NCI-H2081 treated with DMSO at 0.1 percent for 48 hours (cell line): ENCODE data around the gene STX8.

ENCODE experiments used
- DNase-seq: peaks from one replicate; lab custom pipeline; 2025; lab: John Stamatoyannopoulos, UW

The STX8 gene

GRCh38 chr17:9226794-9227135 is 348.9 kb downstream of the STX8 start:
- DNase-seq, result no peak

- no peak for DNase-seq
These were observed 349.4 kb downstream of the STX8 start for GRCh38 chr17:9226130-9226793.

DNA sequence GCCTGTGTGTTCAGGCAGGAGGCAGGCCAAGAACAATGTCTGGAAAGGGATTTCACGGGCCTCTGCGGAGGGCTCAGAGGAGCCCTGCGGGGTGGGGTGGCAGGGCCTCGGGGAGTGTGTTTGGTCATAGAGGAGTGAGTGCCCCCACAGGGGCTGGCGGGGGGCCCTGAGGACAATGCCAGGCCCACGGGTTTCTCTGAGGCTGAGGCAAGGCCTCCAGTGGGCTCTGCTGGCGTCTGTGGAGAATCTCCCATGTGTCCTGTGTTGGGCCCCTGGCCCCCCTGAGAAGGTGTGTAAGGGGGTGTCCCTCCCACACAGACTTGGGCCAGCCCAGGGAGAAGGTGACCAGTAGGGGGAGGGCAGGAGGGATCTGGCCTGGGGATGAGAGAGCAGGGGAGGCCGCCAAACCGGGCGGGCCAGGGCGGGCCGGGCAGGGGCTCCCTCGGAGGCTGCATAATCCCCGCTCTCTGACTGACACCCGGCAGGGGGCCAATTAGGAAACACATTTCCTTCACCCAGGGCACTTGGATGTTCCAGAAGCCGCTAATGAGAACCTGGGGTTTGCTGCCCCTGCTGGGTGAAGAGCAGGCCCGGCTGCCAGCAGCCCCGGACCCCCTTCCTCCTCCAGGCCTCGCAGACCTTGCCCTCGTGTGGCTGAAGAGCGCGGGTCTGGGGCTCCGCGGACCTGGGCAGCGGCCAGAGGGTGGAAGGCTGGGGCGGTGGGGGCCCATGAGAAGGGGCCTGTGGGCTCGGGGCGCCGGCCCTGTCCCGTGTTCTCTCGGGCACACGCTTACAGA is 350.1 kb downstream of the STX8 start:
- no peak for DNase-seq

DNA sequence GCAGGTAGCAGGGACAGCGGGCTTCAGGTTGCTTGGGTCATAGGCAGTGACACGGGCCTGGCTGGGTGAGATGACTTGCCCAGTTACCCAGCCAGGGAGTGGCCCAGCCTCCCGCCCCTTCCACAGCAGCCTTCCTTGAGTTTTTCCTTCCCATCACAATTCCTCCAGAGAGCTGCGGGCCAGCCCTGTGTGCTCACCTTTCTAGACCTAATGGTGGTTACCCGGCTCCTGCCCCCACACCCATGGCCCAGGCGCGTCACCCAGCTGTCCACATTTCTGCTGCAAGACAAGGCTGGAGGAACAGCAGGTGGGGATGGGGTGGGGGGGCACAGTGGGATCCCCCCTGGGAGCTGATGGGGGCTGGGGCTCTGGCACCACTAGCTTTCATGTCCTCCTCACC is 351.1 kb downstream of the STX8 start:
- DNase-seq, result no peak

DNA sequence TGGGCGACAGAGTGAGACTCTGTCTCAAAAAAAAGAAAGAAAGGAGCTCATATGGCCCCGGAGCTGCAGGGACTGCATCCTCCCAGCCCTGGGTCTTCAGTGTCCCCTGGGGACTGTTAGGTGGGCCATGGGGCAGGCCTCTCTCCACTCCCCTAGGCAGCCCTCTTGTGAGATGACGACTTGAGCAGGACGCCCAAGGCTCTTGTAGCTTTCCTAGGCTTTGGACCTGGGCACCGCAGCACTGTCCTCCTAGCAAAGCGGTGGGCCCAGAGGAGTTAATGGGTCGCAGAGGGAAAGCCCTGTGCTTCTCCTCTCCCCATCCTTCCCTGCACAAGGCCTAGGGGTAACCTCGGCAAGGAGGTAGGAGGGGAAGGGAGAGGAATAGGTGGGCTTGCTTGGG is 352.1 kb downstream of the STX8 start:
- DNase-seq, result no peak

DNA sequence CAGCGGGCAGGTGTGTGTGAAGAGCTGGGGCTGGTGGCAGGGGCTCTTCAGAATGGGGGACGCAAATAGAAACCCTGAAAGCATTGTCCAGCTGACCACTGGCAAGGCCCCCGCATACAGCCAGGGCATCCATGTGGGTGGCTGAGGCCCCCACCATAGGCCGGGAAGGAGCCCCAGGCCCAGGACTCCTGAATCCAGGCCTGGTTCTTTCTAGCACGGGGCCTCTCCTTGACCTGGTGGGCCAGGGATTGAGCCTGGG is 353.8 kb downstream of the STX8 start:
- no peak for DNase-seq

GRCh38 chr17:9221147-9221921 is 354.3 kb downstream of the STX8 start:
- no peak for DNase-seq

GRCh38 chr17:9220398-9221146 is 355.0 kb downstream of the STX8 start:
- no peak for DNase-seq

GRCh38 chr17:9219631-9220397 is 355.8 kb downstream of the STX8 start:
- no peak for DNase-seq

DNA sequence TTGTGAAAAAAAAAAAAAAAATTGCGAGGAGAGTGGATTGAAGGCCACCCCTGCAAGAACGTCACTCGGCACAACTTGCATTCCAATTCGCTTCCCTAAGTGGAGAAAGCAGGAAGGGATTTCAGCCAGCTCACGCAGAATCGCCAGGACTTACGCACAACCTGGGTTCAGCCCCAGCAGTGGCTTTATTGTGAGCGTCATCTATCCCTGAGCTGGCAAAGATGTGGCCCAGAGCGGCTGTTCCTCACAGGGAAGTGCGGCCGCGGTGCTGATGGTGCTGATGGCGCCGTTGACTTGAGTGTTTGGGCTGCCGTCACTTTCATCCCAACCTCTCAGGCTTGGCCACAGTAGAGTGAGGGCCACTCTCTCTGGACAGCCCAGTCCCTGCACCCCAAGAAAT is 356.7 kb downstream of the STX8 start:
- DNase-seq, result no peak

GRCh38 chr17:9218064-9218635 is 357.5 kb downstream of the STX8 start:
- DNase-seq, result no peak

DNA sequence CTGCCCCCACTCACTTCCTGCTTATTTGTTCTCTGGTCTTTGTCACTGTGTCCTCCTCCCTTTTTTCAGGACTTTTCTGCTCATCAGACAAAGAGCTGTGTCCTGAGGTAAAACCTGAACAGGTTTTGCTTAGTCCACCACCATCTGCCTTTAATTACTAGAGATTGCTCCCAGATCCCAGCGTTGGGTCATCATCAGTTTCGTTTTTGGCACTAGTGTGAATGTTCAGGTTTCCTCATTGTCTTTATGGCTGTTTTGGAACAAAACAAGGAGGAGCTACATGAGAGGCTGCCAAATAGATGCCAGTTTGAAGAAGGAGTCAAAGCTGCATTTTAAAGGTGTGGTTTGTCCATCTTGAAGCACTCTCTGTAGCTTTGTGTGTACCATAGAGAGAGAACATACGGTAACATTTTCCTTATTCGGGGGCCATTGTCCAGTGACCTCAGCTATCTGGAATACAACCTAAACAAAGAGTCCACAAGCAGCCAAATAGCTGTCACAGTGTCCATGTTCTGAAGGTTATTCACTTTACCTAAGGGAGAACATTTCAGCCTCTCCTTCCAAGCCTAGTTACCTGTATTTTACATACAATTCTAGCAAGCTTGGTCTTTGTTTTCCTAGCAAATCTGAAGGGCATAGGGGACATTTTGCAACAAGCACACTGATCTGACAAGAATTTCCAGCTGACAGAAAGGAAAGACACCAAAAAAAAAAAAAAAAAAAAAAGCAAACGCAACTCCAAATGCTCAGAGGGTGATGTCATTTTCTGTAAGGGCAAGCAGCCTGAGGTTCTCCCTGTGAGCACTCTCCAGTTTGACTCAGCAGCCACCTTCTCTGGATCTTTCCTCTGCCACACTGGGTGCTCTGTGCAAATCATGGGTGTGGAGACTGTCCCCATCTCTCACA is 358.2 kb downstream of the STX8 start:
- DNase-seq, result no peak

DNA sequence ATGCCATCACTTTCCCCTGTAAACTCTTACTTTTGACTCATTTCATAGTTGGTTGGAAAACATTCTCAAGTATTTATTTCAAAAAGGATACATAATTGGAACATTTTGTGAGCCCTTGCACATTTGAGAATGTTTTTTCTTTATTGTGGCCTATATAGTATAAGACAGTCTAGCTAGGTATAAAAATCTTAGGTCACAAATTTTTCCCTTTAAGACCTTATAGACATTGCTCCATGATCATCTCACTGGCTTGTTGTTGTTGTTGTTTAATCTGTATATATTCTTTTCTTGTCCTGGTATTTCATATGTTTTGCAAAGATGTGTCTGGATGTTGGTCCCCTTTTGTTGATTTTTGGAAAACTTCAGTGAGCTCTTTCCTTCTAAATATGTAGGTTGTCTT is 360.2 kb downstream of the STX8 start:
- DNase-seq, result no peak

- DNase-seq, result no peak
These were observed 362.3 kb downstream of the STX8 start for GRCh38 chr17:9213303-9213640.

DNA sequence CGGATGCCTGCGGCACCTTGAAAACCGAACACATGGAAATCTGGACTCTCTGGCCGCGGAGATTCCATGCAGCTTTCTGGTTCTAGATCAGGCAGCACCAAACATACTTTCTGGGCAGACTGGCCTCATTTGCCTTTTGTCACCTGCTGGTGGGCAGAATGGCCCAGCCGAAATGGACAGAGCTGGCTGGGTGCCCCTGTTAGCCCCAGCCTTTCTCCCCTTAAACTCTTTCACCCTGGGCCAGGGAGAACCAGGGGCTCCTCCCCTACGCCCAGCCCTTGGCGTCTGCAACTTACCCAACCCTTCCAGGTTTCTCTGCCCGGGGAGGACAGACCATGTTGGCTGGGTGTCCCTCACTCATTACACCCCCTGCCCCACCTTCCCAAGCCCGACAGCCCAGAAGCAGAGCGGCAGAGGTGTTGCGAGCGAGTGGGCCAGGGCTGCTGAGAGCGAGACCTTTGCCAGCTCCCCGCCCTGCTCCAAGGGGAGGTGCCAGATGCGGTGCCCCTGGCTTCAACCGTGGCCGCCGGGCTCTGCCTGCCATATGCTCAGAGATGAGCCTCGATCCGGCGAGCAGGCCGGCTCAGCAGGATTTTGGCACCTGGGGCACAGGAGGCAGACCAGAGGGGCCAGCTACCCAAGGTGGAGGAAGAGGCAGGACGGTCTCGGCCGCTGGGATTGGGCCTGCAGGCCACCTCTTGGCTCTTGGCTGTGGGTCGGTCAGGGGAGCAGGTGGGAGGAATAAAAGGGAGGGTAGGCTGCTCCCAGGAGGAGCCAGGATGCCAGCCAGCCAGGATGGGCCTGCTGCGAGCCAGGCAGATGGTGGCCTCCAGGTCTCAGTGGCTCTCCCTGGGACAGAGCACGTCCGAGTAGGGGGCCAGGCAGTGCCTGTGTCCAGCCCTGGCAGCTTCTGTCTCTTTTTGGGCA is 363.0 kb downstream of the STX8 start:
- no peak for DNase-seq

- no peak for DNase-seq
These were observed 364.4 kb downstream of the STX8 start for GRCh38 chr17:9211133-9211765.

DNA sequence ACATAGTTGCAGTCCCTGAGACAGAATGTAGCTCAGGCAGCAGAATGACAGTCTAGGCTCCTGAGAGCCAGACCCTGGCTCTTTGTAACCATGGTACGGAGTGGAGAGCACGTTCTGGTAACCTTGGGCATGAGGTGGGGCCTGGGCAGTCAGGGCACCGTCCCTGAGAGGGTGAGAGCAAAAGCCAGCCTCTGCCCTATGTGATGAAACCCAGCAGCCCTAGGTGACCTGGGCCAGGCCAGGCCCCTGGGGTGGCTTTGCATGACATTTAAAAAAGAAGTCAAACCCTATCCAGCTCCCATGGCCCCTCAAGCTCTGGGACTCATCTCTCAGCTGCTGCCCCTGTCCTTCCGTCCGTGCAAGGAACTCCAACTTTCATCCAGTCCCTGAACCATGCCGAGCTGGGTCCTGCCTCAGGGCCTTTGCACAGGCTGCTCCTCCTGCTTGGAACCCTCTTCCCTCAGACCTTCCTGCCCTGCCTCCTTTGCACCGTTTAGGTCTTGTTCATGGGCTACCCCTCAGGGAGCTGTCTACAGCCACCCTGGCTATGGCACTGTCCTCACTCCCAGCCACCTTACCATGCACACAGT is 365.7 kb downstream of the STX8 start:
- no peak for DNase-seq

GRCh38 chr17:9209347-9209746 is 366.3 kb downstream of the STX8 start:
- no peak for DNase-seq
